Measurements from ENCODE around the gene STAG1. TPM values are rescaled to one million over a fixed set of nuclear protein-coding genes. Genes with fewer than 3 reads are reported as not detected.

The STAG1 gene
- total and polyA plus RNA-seq, 12 donors, result 7.5 to 39.8 (median 24.6) TPM

- DNase-seq, result no peak
- H3K27me3 ChIP-seq, result no peaks in the 10 kb centered on the region
- H3K27ac ChIP-seq, result no peak overlapping the region
- TF ChIP-seq, protein P1, sequence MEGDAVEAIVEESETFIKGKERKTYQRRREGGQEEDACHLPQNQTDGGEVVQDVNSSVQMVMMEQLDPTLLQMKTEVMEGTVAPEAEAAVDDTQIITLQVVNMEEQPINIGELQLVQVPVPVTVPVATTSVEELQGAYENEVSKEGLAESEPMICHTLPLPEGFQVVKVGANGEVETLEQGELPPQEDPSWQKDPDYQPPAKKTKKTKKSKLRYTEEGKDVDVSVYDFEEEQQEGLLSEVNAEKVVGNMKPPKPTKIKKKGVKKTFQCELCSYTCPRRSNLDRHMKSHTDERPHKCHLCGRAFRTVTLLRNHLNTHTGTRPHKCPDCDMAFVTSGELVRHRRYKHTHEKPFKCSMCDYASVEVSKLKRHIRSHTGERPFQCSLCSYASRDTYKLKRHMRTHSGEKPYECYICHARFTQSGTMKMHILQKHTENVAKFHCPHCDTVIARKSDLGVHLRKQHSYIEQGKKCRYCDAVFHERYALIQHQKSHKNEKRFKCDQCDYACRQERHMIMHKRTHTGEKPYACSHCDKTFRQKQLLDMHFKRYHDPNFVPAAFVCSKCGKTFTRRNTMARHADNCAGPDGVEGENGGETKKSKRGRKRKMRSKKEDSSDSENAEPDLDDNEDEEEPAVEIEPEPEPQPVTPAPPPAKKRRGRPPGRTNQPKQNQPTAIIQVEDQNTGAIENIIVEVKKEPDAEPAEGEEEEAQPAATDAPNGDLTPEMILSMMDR (IDR thresholded peaks at IDR 0.05), result no peak
- TF ChIP-seq POLR2A (IDR thresholded peaks at IDR 0.05), result no peak
- H3K4me1 ChIP-seq (replicated peaks in 1 of 2), result peaks cover 7 to 13% of the 10 kb centered on the region in 2 donors
- intact Hi-C loops (cut with DNase I), result no loop called here
- H3K4me3 ChIP-seq, result no peak overlapping the region
- H3K36me3 ChIP-seq (replicated peaks in 1 of 2), result no peaks in the 10 kb centered on the region
- WGBS, 4 donors, result 86 to 100% (median 92%) methylated on average over 1 of the region's 1 CpG
- no peaks in the 10 kb centered on the region for H3K9me3 ChIP-seq (replicated peaks in 1 of 3)
These were observed 37.8 kb upstream of the STAG1 start for GRCh38 chr3:136789976-136790375.

- 86 to 94% (median 91%) methylated on average over 1 of the region's 1 CpG for WGBS, 4 donors
- DNase-seq, result no peak
These were observed 36.0 kb upstream of the STAG1 start for GRCh38 chr3:136788154-136788553.

GRCh38 chr3:136787349-136787748, 35.2 kb upstream of the STAG1 start:
- intact Hi-C loops (cut with DNase I), result no loop called here
- TF ChIP-seq POLR2A (IDR thresholded peaks at IDR 0.05), result no peak
- TF ChIP-seq, protein P1 (IDR thresholded peaks at IDR 0.05), result no peak
- Histone ChIP-seq H3K36me3 (replicated peaks in 1 of 2) (no peaks in the 10 kb centered on the region), H3K27me3 (no peaks in the 10 kb centered on the region), H3K27ac (peak overlapping the region in 2 of 5 donors; percentile 31 to 82), H3K9me3 (replicated peaks in 1 of 3) (no peaks in the 10 kb centered on the region), H3K4me1 (replicated peaks in 1 of 2) (peaks cover 7 to 13% of the 10 kb centered on the region in 2 donors), H3K4me3 (peak overlapping the region in 1 of 4 donors; percentile 39)
- DNase-seq, result peak in 6 of 7 donors; percentile 21 to 61 (median 26)
- WGBS, 4 donors, result 15 to 24% (median 19%) methylated on average over 2 of the region's 2 CpGs

More at GRCh38 chr3:136788154-136788553, 36.0 kb upstream of the STAG1 start:
- Histone ChIP-seq H3K27me3 (no peaks in the 10 kb centered on the region), H3K4me1 (replicated peaks in 1 of 2) (peaks cover 7 to 13% of the 10 kb centered on the region in 2 donors), H3K36me3 (replicated peaks in 1 of 2) (no peaks in the 10 kb centered on the region), H3K9me3 (replicated peaks in 1 of 3) (no peaks in the 10 kb centered on the region), H3K4me3 (no peak overlapping the region), H3K27ac (no peak overlapping the region)
- TF ChIP-seq POLR2A (IDR thresholded peaks at IDR 0.05), result no peak
- TF ChIP-seq, protein P1 (IDR thresholded peaks at IDR 0.05), result no peak
- intact Hi-C loops (cut with DNase I), result no loop called here

DNA sequence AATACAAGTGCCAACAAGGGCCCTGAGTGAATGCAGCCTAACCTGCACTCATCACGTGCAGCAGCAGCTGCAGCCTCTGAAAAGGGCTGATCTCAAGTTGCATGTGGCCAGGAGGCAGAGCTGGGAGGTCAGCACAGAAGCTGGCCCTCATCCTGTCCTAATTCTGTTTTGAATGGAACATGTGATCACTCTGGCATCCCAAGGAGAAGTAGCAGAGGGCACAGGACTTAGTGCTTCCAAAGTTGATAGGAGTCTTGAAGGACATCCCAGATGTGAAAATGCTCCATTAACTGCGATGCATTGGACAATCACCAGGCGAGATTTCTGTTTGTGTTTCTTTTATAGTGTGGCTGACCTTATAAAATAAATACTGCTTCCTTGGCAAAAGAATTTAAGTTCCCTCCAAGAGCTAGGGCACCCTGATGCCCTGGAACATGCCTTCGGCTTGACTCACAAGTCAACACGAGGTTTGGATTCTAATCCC, 31.6 kb upstream of the STAG1 start:
- Histone ChIP-seq H3K27ac (no peak overlapping the region), H3K36me3 (replicated peaks in 1 of 2) (no peaks in the 10 kb centered on the region), H3K9me3 (replicated peaks in 1 of 3) (no peaks in the 10 kb centered on the region), H3K4me1 (replicated peaks in 1 of 2) (peaks cover 7 to 13% of the 10 kb centered on the region in 2 donors), H3K27me3 (no peaks in the 10 kb centered on the region), H3K4me3 (no peak overlapping the region)
- WGBS, 4 donors, result 74 to 79% (median 74%) methylated on average over 5 of the region's 5 CpGs
- no peak for TF ChIP-seq POLR2A (IDR thresholded peaks at IDR 0.05)
- TF ChIP-seq, protein P1 (IDR thresholded peaks at IDR 0.05), result no peak
- DNase-seq, result no peak
- intact Hi-C loops (cut with DNase I), result no loop called here
